H9 (cell line): Measurements from ENCODE around the gene TLN1. TPM values are rescaled to one million over a fixed set of nuclear protein-coding genes. Genes with fewer than 3 reads are reported as not detected.

Experiments used
- DNase-seq: peaks from one replicate; pipeline ENCODE4 v3.0.0-alpha.2; 2017
- H2AFZ ChIP-seq: one replicate; pipeline ENCODE4 v1.6.1; 2013; ENCODE audit warnings: mild to moderate bottlenecking, low read length, control low read depth, moderate library complexity
- H2AK5ac ChIP-seq: 2 replicates; pipeline ENCODE4 v1.6.1; 2013; ENCODE audit warnings: low read length, control low read depth, mixed read lengths; ENCODE audit not compliant: insufficient read length
- H2BK120ac ChIP-seq: one replicate; pipeline ENCODE4 v1.6.1; 2013; ENCODE audit warnings: low read depth, mild to moderate bottlenecking, low read length, control low read depth, inconsistent platforms; ENCODE audit not compliant: poor library complexity, severe bottlenecking
- H2BK12ac ChIP-seq: 2 replicates; pipeline ENCODE4 v1.6.1; 2013; ENCODE audit warnings: low read length, control low read depth, mixed read lengths, low read depth; ENCODE audit not compliant: insufficient read length
- H2BK15ac ChIP-seq: 2 replicates; pipeline ENCODE4 v1.6.1; 2013; ENCODE audit warnings: low read depth, low read length, control low read depth
- H2BK20ac ChIP-seq: one replicate; pipeline ENCODE4 v1.6.1; 2013; ENCODE audit warnings: low read depth, mild to moderate bottlenecking, low read length, control low read depth, inconsistent platforms; ENCODE audit not compliant: poor library complexity, severe bottlenecking
- H2BK5ac ChIP-seq: 2 replicates; pipeline ENCODE4 v1.6.1; 2013; ENCODE audit warnings: low read length, control low read depth, mixed read lengths; ENCODE audit not compliant: insufficient read length
- H3K14ac ChIP-seq: 2 replicates; pipeline ENCODE4 v1.6.1; 2013; ENCODE audit warnings: low read length, control low read depth; ENCODE audit not compliant: insufficient read depth
- H3K18ac ChIP-seq: 2 replicates; pipeline ENCODE4 v1.6.1; 2013; ENCODE audit warnings: low read depth, mild to moderate bottlenecking, mixed read lengths, low read length, control low read depth; ENCODE audit not compliant: insufficient read length
- H3K23ac ChIP-seq: 2 replicates; pipeline ENCODE4 v1.6.1; 2013; ENCODE audit warnings: low read length, control low read depth, mixed read lengths, low read depth; ENCODE audit not compliant: insufficient read length
- H3K23me2 ChIP-seq: 2 replicates; pipeline ENCODE4 v1.6.1; 2013; ENCODE audit warnings: low read depth, mild to moderate bottlenecking, mixed read lengths, low read length, control low read depth; ENCODE audit not compliant: insufficient read length, poor library complexity, severe bottlenecking
- H3K27ac ChIP-seq: 2 replicates; pipeline ENCODE4 v1.5.1; 2013; ENCODE audit warnings: low read length, control low read depth, mixed read lengths, low read depth; ENCODE audit not compliant: insufficient read length
- H3K27me3 ChIP-seq: 2 replicates; pipeline ENCODE4 v1.6.1; 2013; ENCODE audit warnings: low read length, control low read depth, inconsistent platforms; ENCODE audit not compliant: insufficient read depth
- H3K4ac ChIP-seq: 2 replicates; pipeline ENCODE4 v1.6.1; 2013; ENCODE audit warnings: low read depth, mild to moderate bottlenecking, control low read depth, inconsistent platforms, low read length, moderate library complexity
- H3K4me1 ChIP-seq: 2 replicates; pipeline ENCODE4 v1.6.1; 2013; ENCODE audit warnings: low read length, control low read depth, inconsistent platforms; ENCODE audit not compliant: insufficient read depth
- H3K4me2 ChIP-seq: 2 replicates; pipeline ENCODE4 v1.6.1; 2013; ENCODE audit warnings: low read length, control low read depth, mixed read lengths; ENCODE audit not compliant: insufficient read length, insufficient read depth
- H3K56ac ChIP-seq: 2 replicates; pipeline ENCODE4 v1.6.1; 2013; ENCODE audit warnings: low read depth, mild to moderate bottlenecking, mixed read lengths, low read length, control low read depth; ENCODE audit not compliant: insufficient read length
- H3K79me1 ChIP-seq: 2 replicates; pipeline ENCODE4 v1.6.1; 2013; ENCODE audit warnings: low read depth, mild to moderate bottlenecking, moderate library complexity, low read length, control low read depth, inconsistent platforms; ENCODE audit not compliant: insufficient read depth, poor library complexity, severe bottlenecking
- H3K79me2 ChIP-seq: 2 replicates; pipeline ENCODE4 v1.6.1; 2013; ENCODE audit warnings: low read length, control low read depth, inconsistent platforms; ENCODE audit not compliant: insufficient read depth
- H3K9ac ChIP-seq: 2 replicates; pipeline ENCODE4 v1.6.1; 2013; ENCODE audit warnings: low read length, control low read depth, mixed read lengths; ENCODE audit not compliant: insufficient read length; ENCODE audit errors: extremely low read depth
- H3K9me3 ChIP-seq: one replicate; pipeline ENCODE4 v1.6.1; 2013; ENCODE audit warnings: low read depth, low read length, inconsistent platforms; ENCODE audit not compliant: control insufficient read depth
- H3T11ph ChIP-seq: one replicate; pipeline ENCODE4 v1.6.1; 2013; ENCODE audit warnings: mild to moderate bottlenecking, low read length, control low read depth, inconsistent platforms
- H4K20me1 ChIP-seq: one replicate; pipeline ENCODE4 v1.6.1; 2013; ENCODE audit not compliant: control insufficient read depth, insufficient read length, insufficient read depth
- H4K5ac ChIP-seq: 2 replicates; pipeline ENCODE4 v1.6.1; 2013; ENCODE audit warnings: low read depth, mild to moderate bottlenecking, mixed read lengths, low read length, control low read depth; ENCODE audit not compliant: insufficient read length
- H4K8ac ChIP-seq: replicated peaks from 2 replicates; pipeline ENCODE4 v1.6.1; 2013; ENCODE audit warnings: low read length, control low read depth, mixed read lengths, low read depth; ENCODE audit not compliant: insufficient read length
- H4K91ac ChIP-seq: 2 replicates; pipeline ENCODE4 v1.6.1; 2013; ENCODE audit warnings: low read depth, mild to moderate bottlenecking, moderate library complexity, mixed read lengths, low read length, control low read depth; ENCODE audit not compliant: insufficient read length
- H3K27ac Mint-ChIP-seq, 3 experiments: 2 replicates in 2 of 3; 3 replicates in 1 of 3; pipeline ENCODE4 v1.8.0; 2020 to 2021; ENCODE audit warnings: mixed read lengths in 3 of 3, mild to moderate bottlenecking in 1 of 3, moderate library complexity in 1 of 3
- H3K27me3 Mint-ChIP-seq: 2 replicates; pipeline ENCODE4 v1.8.0; 2021; ENCODE audit warnings: low read depth, mild to moderate bottlenecking, moderate library complexity, mixed read lengths
- H3K36me3 Mint-ChIP-seq, 3 experiments: 2 replicates in 2 of 3; 3 replicates in 1 of 3; pipeline ENCODE4 v1.8.0; 2020 to 2021; ENCODE audit warnings: low read depth in 3 of 3, mixed read lengths in 3 of 3; ENCODE audit not compliant: insufficient read depth in 1 of 3
- H3K4me1 Mint-ChIP-seq, 2 experiments: 2 replicates each; pipeline ENCODE4 v1.8.0; 2020; ENCODE audit warnings: mixed read lengths in 2 of 2
- H3K4me3 Mint-ChIP-seq, 2 experiments: 2 replicates in 1 of 2; 3 replicates in 1 of 2; pipeline ENCODE4 v1.8.0; 2020 to 2021; ENCODE audit warnings: mild to moderate bottlenecking in 2 of 2, mixed read lengths in 2 of 2, moderate library complexity in 1 of 2
- H3K9me3 Mint-ChIP-seq, 2 experiments: 2 replicates in 1 of 2; 3 replicates in 1 of 2; pipeline ENCODE4 v1.8.0; 2020; ENCODE audit warnings: mild to moderate bottlenecking in 2 of 2, mixed read lengths in 2 of 2, moderate library complexity in 1 of 2
- CTCF ChIP-seq: fragments of 200-600 bp; sonication (generic); conservative IDR thresholded peaks from 3 replicates; pipeline ENCODE4 v1.8.0; 2021; ENCODE audit warnings: antibody characterized with exemption, mild to moderate bottlenecking
- WGBS: extraction: QIAGEN DNeasy Blood & Tissue Kit; methylation state at CpG from one replicate; pipeline ENCODE4 v1.1.7; 2013; ENCODE audit warnings: missing lambda C conversion rate, low lambda C conversion rate, mixed read lengths; ENCODE audit not compliant: insufficient read length; ENCODE audit errors: extremely low coverage; 5-methylcytosine and 5-hydroxymethylcytosine counted together
- total RNA-seq: library from RNA; stranded (reverse); gene quantifications from 2 replicates; pipeline ENCODE4 v1.2.1, GENCODE V29; 2021

TLN1 gene
- total RNA-seq, 1 experiment from 2014 or later: 102 TPM

- Mint-ChIP-seq H3K4me1 (peaks cover 28% of the 10 kb centered on the region in 2 experiments), H3K36me3 (peaks cover 20 to 64% (median 57%) of the 10 kb centered on the region in 3 experiments; a peak in 6 of 7 replicates), H3K4me3 (peak overlapping the region; percentile 93 to 95), H3K27ac (peak overlapping the region in 2 of 3 experiments; percentile 91 to 95; a peak in 4 of 7 replicates), H3K9me3 (no peaks in the 10 kb centered on the region), H3K27me3 (no peaks in the 10 kb centered on the region)
- peaks cover 19% of the 10 kb centered on the region for H3K79me1 ChIP-seq
- no peak overlapping the region for H4K91ac ChIP-seq
- peak overlapping the region; percentile 79 for H3K9ac ChIP-seq
- no peak overlapping the region for H2AK5ac ChIP-seq
- H4K5ac ChIP-seq: no peak overlapping the region
- no peak overlapping the region for H2AFZ ChIP-seq
- no peaks in the 10 kb centered on the region for H3K27me3 ChIP-seq
- DNase-seq: no peak
- no peak overlapping the region for H2BK120ac ChIP-seq
- no peak overlapping the region for H3K4ac ChIP-seq
- H3K79me2 ChIP-seq: peaks cover 21% of the 10 kb centered on the region
- H3K4me2 ChIP-seq: peak overlapping the region; percentile 98
- no peak overlapping the region for H3K18ac ChIP-seq
- no peaks in the 10 kb centered on the region for H4K20me1 ChIP-seq
- H2BK15ac ChIP-seq: no peak overlapping the region
- no peak overlapping the region for H3T11ph ChIP-seq
- H3K4me1 ChIP-seq: peaks cover 3% of the 10 kb centered on the region; the same call in 1 of the 2 replicates
- H4K8ac ChIP-seq: no peak overlapping the region
- H3K23me2 ChIP-seq: peaks cover 18% of the 10 kb centered on the region
- TF ChIP-seq CTCF: no peak
- H3K23ac ChIP-seq: no peak overlapping the region
- H2BK20ac ChIP-seq: no peak overlapping the region
- no CpG with 5 or more reads among the region's 24 CpGs for WGBS
- no peak overlapping the region for H3K56ac ChIP-seq
- no peak overlapping the region for H2BK12ac ChIP-seq
- H2BK5ac ChIP-seq: no peak overlapping the region
- no peaks in the 10 kb centered on the region for H3K9me3 ChIP-seq
- H3K14ac ChIP-seq: no peak overlapping the region
- H3K27ac ChIP-seq: no peak overlapping the region
Measured at GRCh38 chr9:35748242-35748857, 16.4 kb upstream of the TLN1 start.
